Parathyroid adenoma (tissue), 2 donors: ENCODE measurements around the gene PPT2.
"Not testable (repeated sequence)": the region's sequence is repeated elsewhere in the genome, so short reads cannot be mapped to it uniquely, and the experiment has no call there.

ENCODE experiments used
- H2AFZ ChIP-seq: fragments of 300-600 bp; sonication (generic); one replicate; pipeline ENCODE4 v1.7.0; 2017; ENCODE audit warnings: antibody characterized with exemption, mild to moderate bottlenecking
- H3K27ac ChIP-seq: fragments of 300-600 bp; sonication (generic); one replicate; pipeline ENCODE4 v1.7.0; 2017
- H3K27me3 ChIP-seq: fragments of 300-600 bp; sonication (generic); one replicate; pipeline ENCODE4 v1.7.0; 2017; ENCODE audit warnings: low read length; ENCODE audit not compliant: control insufficient read depth, insufficient read depth
- H3K36me3 ChIP-seq: fragments of 300-600 bp; sonication (generic); one replicate; pipeline ENCODE4 v1.7.0; 2017; ENCODE audit warnings: low read length; ENCODE audit not compliant: control insufficient read depth, insufficient read depth
- H3K4me1 ChIP-seq: fragments of 300-600 bp; sonication (generic); one replicate; pipeline ENCODE4 v1.7.0; 2017; ENCODE audit warnings: control low read depth
- H3K4me2 ChIP-seq: fragments of 300-600 bp; sonication (generic); one replicate; pipeline ENCODE4 v1.7.0; 2017; ENCODE audit warnings: low read length
- H3K4me3 ChIP-seq: fragments of 300-600 bp; sonication (generic); one replicate; pipeline ENCODE4 v1.7.0; 2017; ENCODE audit warnings: low read depth, low read length
- H3K79me2 ChIP-seq: fragments of 300-600 bp; sonication (generic); one replicate; pipeline ENCODE4 v1.7.0; 2017; ENCODE audit warnings: control low read depth
- H3K9ac ChIP-seq: fragments of 300-600 bp; sonication (generic); one replicate; pipeline ENCODE4 v1.7.0; 2017; ENCODE audit warnings: mild to moderate bottlenecking
- H3K9me3 ChIP-seq: fragments of 300-600 bp; sonication (generic); one replicate; pipeline ENCODE4 v1.7.0; 2017; ENCODE audit warnings: low read length; ENCODE audit not compliant: control insufficient read depth
- CTCF ChIP-seq: fragments of 300-600 bp; sonication (generic); IDR thresholded peaks from one replicate; pipeline ENCODE4 v1.7.0; 2017; ENCODE audit warnings: antibody characterized with exemption, mild to moderate bottlenecking
- donor health status: primary hyperparathyroidism.

PPT2 gene

GRCh38 chr6:32202186-32202585, 48.2 kb downstream of the PPT2 start:
- Histone ChIP-seq H3K36me3 (no peaks in the 10 kb centered on the region), H3K4me1 (no peaks in the 10 kb centered on the region), H2AFZ (no peak overlapping the region), H3K4me3 (no peak overlapping the region), H3K9ac (no peak overlapping the region), H3K27ac (no peak overlapping the region), H3K9me3 (no peaks in the 10 kb centered on the region), H3K79me2 (no peaks in the 10 kb centered on the region), H3K27me3 (no peaks in the 10 kb centered on the region), H3K4me2 (no peak overlapping the region)
- TF ChIP-seq CTCF, result no peak

DNA sequence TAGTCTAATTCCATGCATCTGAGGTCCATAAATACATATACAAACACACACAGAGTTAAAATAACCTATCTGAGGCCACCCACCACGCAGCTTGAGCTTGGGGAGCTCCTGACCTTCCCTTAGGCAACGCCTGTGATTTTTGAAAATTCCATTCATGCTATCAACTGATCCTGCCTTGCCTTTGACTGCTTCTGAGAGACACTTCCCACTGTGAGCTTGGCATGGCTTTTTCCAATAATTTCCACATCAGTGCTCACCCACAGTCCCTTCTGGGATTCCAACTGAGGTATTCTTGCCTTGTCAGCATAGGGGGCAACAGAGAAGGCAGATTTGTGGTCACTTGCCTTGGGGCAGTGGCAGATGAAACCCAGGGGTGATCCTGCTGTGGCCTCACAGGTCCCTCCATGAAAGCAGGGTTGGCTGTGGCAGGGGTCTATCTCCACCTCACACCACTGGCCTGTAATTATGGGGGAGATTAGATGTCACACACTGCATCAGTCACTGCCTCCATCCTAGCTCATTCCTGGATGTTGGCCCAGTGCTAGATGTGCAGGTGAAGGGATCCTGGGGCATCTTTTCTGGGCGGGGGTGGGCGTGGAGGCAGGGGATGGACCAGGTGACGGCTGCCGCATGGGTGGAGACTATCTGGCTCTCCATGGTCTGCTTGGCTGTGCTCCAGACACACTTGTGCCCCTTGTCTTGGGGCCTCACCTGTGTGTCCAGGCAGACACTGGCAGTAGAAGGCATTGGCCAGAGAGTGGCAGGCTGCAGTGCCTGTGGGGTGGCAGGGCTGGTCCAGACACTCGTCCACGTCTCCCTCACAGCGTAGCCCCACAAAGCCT, 49.7 kb downstream of the PPT2 start:
- Histone ChIP-seq H3K9me3 (no peaks in the 10 kb centered on the region), H3K4me3 (no peak overlapping the region), H2AFZ (no peak overlapping the region), H3K4me2 (no peak overlapping the region), H3K79me2 (no peaks in the 10 kb centered on the region), H3K27me3 (no peaks in the 10 kb centered on the region), H3K27ac (no peak overlapping the region), H3K9ac (no peak overlapping the region), H3K36me3 (no peaks in the 10 kb centered on the region), H3K4me1 (no peaks in the 10 kb centered on the region)
- TF ChIP-seq CTCF, result no peak

- Histone ChIP-seq H3K9ac (no peak overlapping the region), H2AFZ (no peak overlapping the region), H3K79me2 (no peaks in the 10 kb centered on the region), H3K4me3 (no peak overlapping the region), H3K4me2 (no peak overlapping the region), H3K4me1 (no peaks in the 10 kb centered on the region), H3K27ac (no peak overlapping the region), H3K9me3 (no peaks in the 10 kb centered on the region), H3K36me3 (no peaks in the 10 kb centered on the region), H3K27me3 (no peaks in the 10 kb centered on the region)
- no peak for TF ChIP-seq CTCF
Measured at GRCh38 chr6:32204268-32204715, 50.4 kb downstream of the PPT2 start.

DNA sequence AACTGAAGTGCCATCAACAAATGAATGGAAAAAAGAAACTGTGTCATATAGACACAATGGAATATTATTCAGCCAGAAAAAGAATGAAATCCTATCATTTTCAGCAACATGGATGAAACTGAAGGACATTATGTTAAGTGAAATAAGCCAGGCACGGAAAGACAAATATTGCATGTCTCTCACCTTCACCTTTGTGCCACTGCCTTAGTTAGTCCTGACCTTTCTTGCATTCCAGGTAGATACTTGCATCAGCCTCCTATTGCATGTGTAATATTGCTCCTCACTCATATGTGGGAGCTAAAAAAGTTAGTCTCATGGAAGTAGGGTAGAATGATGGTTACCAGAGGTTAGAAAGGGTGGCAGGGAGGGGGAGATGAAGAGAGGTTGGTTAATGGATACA, 55.1 kb downstream of the PPT2 start:
- no peak for TF ChIP-seq CTCF
- H3K4me3 ChIP-seq, result no peak overlapping the region
- no peaks in the 10 kb centered on the region for H3K27me3 ChIP-seq
- no peaks in the 10 kb centered on the region for H3K9me3 ChIP-seq
- no peak overlapping the region for H3K4me2 ChIP-seq
- no peak overlapping the region for H2AFZ ChIP-seq
- no peaks in the 10 kb centered on the region for H3K4me1 ChIP-seq
- no peak overlapping the region for H3K9ac ChIP-seq
- H3K36me3 ChIP-seq, result no peaks in the 10 kb centered on the region
- no peak overlapping the region for H3K27ac ChIP-seq
- H3K79me2 ChIP-seq, result no peaks in the 10 kb centered on the region

DNA sequence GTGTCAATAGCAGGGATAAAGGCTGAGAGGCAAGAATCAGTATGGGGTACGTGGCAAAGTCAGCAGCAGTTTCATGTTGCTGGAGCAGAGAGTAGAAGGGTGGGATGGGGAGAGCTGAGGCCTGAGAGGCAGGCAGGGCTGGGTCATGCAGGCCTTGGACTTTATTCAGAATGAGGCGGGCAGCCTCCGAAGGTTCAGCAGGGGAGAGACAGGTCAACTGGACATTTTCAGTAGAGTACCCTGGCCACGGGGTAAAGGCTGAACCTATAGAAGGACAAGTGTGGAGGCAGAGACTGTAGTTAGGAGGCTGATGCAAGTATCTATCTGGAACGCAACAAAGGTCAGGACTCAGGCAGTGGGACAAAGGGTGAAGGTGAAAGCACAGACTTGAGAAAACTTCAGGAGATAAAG, 56.3 kb downstream of the PPT2 start:
- no peak overlapping the region for H2AFZ ChIP-seq
- H3K36me3 ChIP-seq, result no peaks in the 10 kb centered on the region
- H3K27me3 ChIP-seq, result no peaks in the 10 kb centered on the region
- H3K4me2 ChIP-seq, result no peak overlapping the region
- no peak overlapping the region for H3K9ac ChIP-seq
- no peak overlapping the region for H3K4me3 ChIP-seq
- H3K27ac ChIP-seq, result no peak overlapping the region
- H3K4me1 ChIP-seq, result no peaks in the 10 kb centered on the region
- H3K9me3 ChIP-seq, result no peaks in the 10 kb centered on the region
- no peak for TF ChIP-seq CTCF
- no peaks in the 10 kb centered on the region for H3K79me2 ChIP-seq

DNA sequence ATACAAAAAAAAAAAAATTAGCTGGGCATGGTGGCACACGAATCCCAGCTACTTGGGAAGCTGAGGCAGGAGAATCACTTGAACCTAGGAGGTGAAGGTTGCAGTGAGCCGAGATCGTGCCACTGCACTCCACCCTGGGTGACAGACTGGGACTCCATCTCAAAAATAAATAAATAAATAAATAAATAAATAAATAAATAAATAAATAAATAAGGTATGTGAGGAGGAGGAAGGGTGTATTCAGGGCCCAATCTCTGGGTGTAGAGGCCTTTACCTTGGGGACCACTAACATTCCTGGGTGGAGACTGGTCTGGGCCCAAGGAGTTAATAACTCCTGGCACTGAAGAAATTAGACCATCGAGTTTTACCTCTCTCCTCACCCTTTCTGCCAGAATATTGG, 57.5 kb downstream of the PPT2 start:
- H3K4me2 ChIP-seq, H3K36me3 ChIP-seq, H3K27ac ChIP-seq, H3K27me3 ChIP-seq, H3K9me3 ChIP-seq, H3K9ac ChIP-seq, H3K4me3 ChIP-seq, H3K79me2 ChIP-seq, H3K4me1 ChIP-seq, H2AFZ ChIP-seq: not testable (repeated sequence)
